Activated naive CD4-positive, alpha-beta T cell treated with anti-CD3 and anti-CD28 coated beads, Interleukin-2, amount 50 U/mL, for 24 hours (primary cell): ENCODE measurements around the gene SGTB.
"Not testable (repeated sequence)": the region's sequence is repeated elsewhere in the genome, so short reads cannot be mapped to it uniquely, and the experiment has no call there.

Experiments used
- H3K27ac Mint-ChIP-seq: one replicate; pipeline ENCODE4 v1.8.0; 2021; ENCODE audit warnings: mild to moderate bottlenecking, mixed read lengths
- H3K27me3 Mint-ChIP-seq: one replicate; pipeline ENCODE4 v1.8.0; 2021; ENCODE audit warnings: mixed read lengths
- H3K36me3 Mint-ChIP-seq: one replicate; pipeline ENCODE4 v1.8.0; 2021; ENCODE audit warnings: mixed read lengths
- H3K4me1 Mint-ChIP-seq: one replicate; pipeline ENCODE4 v1.8.0; 2021; ENCODE audit warnings: mixed read lengths
- H3K4me3 Mint-ChIP-seq: one replicate; pipeline ENCODE4 v1.8.0; 2021; ENCODE audit warnings: mild to moderate bottlenecking, mixed read lengths
- H3K9me3 Mint-ChIP-seq: one replicate; pipeline ENCODE4 v1.8.0; 2021; ENCODE audit warnings: mixed read lengths

Gene SGTB

DNA sequence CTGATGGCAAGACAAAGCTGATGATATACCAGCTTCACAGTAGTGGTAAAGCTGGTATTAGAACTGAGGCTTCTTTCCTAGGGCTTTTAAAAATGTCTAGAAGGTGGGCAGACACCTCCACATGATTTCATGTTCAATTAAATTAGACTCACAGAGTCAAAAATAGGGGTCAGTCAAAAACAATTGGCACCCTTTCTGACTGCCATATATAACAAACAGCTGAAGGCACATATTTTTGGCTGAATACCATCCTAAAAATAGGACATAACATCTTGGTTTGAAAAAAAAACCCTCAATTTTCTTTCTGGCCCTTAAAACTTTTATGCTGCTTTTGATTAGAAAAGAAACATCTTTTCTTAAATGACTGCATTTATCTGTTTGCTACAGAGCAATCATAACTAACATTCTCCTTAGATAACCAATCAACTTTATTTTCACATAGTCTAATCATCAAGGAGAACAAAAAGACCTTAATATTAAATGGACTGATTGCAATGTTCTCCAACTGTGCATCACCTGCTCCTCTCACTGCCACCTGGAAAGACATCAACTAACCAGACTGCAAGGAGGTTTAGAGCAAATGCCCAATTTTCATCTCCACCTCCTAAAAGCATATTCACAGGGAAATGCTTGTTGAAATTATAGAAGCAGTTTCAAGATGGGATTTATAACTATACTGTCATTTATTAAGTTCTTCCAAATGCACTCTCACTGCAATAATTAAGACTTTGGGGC, 3.2 kb downstream of the SGTB start:
- H3K27ac Mint-ChIP-seq, result peak overlapping the region; percentile 88
- peak overlapping the region; percentile 96 for H3K4me3 Mint-ChIP-seq

DNA sequence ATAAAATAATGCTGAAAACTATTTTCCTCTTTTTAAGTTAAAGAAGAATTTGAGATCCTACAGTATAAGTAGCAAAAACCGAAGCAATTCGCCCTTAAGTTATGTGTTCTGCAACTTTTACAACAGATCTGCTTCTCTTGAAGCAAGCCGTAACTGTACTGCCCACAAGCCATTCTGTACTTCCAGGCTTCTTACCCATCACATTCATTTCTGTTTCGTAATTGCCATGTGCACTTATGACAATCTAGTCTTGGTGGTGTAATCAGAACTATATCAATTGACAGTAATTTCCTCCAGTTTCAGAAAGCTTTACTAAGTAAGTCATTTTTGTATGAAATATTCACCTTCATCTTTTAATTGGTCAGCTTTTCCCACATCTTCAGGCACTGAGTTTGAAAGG, 13.8 kb downstream of the SGTB start:
- Mint-ChIP-seq H3K27ac (peak overlapping the region; percentile 52), H3K4me3 (no peak overlapping the region), H3K4me1 (peaks cover 35% of the 10 kb centered on the region), H3K9me3 (no peaks in the 10 kb centered on the region), H3K27me3 (no peaks in the 10 kb centered on the region), H3K36me3 (peaks cover 14% of the 10 kb centered on the region)

More for the DNA sequence above, 3.2 kb downstream of the SGTB start:
- Mint-ChIP-seq H3K9me3 (no peaks in the 10 kb centered on the region), H3K4me1 (peaks cover 26% of the 10 kb centered on the region), H3K36me3 (peaks cover 7% of the 10 kb centered on the region), H3K27me3 (no peaks in the 10 kb centered on the region)

DNA sequence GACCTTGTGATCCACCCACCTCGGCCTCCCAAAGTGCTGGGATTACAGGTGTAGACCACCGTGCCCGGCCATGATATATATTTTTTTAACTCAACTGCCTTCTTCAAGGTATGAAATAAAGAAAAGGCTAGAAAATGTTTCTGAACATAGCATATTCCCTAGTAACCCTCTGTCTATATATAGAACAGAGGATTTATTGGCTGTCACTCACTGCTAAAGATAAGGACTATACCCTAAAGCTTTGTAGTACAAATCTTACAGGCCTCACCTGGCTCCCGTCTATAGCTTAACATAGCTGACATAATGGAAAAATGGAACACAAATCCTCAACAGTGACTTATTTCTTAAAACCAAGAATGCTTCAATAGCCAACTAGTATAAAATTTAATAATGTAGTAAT, 14.2 kb downstream of the SGTB start:
- Mint-ChIP-seq H3K9me3 (no peaks in the 10 kb centered on the region), H3K4me3 (no peak overlapping the region), H3K36me3 (peaks cover 17% of the 10 kb centered on the region), H3K27ac (no peak overlapping the region), H3K27me3 (no peaks in the 10 kb centered on the region), H3K4me1 (peaks cover 30% of the 10 kb centered on the region)

DNA sequence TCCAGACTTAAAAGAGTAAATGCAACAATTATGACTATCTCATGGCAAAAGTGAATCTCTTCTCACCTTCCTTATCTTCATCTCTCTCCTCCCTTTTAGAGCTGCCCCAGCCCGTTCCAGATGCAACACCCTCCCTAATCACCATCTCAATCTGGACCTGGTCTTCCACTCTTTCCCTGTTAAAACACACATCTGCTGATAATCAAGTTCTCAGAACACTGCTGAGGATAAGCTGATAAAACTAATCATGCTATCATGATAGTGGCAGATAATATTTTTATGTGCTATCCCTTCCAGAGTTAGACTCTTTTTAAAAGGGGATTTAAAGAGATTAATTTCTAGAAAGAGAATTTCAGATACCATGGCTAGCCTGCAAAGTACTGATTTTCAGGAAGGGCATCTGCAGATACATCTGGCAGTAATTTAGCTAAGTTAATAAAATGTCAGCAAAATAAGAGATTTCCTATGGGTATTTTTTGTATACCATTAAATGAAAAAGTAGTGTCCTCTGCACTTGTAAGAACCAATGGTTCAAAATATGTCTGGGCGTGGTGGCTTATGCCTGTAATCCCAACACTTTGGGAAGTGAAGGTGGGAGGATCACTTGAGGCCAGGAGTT, 17.2 kb downstream of the SGTB start:
- Mint-ChIP-seq H3K36me3 (peaks cover 11% of the 10 kb centered on the region), H3K9me3 (no peaks in the 10 kb centered on the region), H3K27ac (no peak overlapping the region), H3K4me1 (peaks cover 12% of the 10 kb centered on the region), H3K27me3 (no peaks in the 10 kb centered on the region), H3K4me3 (no peak overlapping the region)

DNA sequence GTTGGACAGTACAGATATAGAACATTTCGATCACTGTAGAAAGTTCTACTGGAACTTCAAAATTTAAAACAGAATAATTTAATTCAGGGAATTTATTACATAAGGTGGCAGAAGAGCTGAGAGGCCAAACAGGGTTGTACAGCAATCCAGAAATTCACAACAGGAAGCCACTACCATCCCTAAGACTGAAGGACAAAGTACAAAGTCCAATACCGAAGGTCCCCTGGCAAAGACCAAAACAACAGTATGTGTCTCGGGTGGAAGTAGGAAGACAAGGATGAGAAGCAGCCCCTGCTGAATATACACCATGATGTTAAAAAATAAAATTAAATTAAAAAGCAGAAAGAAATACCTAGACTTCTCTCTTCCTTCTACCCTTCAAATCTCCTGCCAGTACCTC, 19.9 kb downstream of the SGTB start:
- peaks cover 18% of the 10 kb centered on the region for H3K4me1 Mint-ChIP-seq
- H3K27ac Mint-ChIP-seq, result no peak overlapping the region
- no peaks in the 10 kb centered on the region for H3K9me3 Mint-ChIP-seq
- no peak overlapping the region for H3K4me3 Mint-ChIP-seq
- H3K27me3 Mint-ChIP-seq, result no peaks in the 10 kb centered on the region
- H3K36me3 Mint-ChIP-seq, result peaks cover 18% of the 10 kb centered on the region

DNA sequence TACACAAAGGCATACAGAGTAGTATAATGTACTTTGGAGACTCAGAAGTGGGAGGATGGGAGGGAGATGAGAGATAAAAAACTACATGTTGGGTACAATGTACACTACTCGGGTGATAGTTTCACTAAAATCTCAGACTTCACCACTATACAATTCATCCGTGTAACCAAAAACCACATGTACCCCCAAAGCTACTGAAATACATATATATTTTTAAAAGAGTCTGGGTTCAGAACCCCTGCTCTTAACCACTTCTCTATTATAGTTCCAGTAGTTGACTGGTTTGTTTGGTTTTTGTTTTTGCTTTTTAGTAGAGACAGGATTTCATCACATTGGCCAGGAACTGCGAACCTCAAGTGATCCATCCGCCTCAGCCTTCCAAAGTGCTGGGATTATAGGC, 22.6 kb downstream of the SGTB start:
- Mint-ChIP-seq H3K27ac (no peak overlapping the region), H3K36me3 (peaks cover 17% of the 10 kb centered on the region), H3K4me1 (peaks cover 8% of the 10 kb centered on the region), H3K9me3 (no peaks in the 10 kb centered on the region), H3K27me3 (no peaks in the 10 kb centered on the region), H3K4me3 (no peak overlapping the region)

DNA sequence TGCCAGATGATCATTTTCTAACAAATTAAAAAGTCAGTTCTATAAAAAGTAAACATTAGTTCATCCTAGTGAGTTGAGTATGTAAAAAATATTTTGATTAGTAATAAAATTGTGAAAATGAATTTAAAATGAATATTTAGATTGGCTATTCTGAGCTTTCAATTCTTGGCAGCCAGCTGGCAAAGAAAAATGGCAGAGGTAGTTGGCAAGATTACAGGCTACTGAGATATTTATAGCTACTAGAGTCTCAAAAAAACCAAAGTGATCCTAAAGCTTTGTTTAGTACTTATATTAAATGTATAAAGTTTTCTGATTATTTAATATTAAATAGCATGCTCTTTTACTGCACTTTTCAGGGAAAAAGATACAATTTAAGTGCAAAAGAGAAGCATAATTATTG, 25.0 kb downstream of the SGTB start:
- peaks cover 20% of the 10 kb centered on the region for H3K36me3 Mint-ChIP-seq
- peaks cover 8% of the 10 kb centered on the region for H3K4me1 Mint-ChIP-seq

DNA sequence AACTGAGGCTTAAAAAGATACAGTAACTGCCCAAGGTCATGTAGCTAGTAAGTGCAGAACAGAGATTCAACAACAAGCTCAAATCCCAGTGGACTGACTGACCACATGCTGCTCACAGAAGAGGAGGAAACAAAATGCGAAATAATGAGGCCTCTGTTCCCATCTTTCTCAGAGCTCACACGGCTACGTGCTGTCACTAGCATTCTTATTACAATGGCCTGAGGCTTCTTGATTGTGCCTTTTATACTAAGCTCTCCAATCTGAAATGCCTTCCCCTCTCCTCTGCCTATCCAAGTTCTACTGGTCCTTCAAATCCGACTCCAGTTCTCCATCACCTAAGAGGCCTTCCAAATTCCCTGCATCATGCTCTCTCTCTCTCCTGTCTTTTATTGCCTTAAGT, 26.0 kb downstream of the SGTB start:
- H3K27me3 Mint-ChIP-seq, result no peaks in the 10 kb centered on the region
- peaks cover 11% of the 10 kb centered on the region for H3K4me1 Mint-ChIP-seq
- peaks cover 21% of the 10 kb centered on the region for H3K36me3 Mint-ChIP-seq
- no peak overlapping the region for H3K4me3 Mint-ChIP-seq
- no peaks in the 10 kb centered on the region for H3K9me3 Mint-ChIP-seq
- no peak overlapping the region for H3K27ac Mint-ChIP-seq

More for the DNA sequence above, 25.0 kb downstream of the SGTB start:
- Mint-ChIP-seq H3K27me3 (no peaks in the 10 kb centered on the region), H3K4me3 (no peak overlapping the region), H3K9me3 (no peaks in the 10 kb centered on the region), H3K27ac (no peak overlapping the region)

DNA sequence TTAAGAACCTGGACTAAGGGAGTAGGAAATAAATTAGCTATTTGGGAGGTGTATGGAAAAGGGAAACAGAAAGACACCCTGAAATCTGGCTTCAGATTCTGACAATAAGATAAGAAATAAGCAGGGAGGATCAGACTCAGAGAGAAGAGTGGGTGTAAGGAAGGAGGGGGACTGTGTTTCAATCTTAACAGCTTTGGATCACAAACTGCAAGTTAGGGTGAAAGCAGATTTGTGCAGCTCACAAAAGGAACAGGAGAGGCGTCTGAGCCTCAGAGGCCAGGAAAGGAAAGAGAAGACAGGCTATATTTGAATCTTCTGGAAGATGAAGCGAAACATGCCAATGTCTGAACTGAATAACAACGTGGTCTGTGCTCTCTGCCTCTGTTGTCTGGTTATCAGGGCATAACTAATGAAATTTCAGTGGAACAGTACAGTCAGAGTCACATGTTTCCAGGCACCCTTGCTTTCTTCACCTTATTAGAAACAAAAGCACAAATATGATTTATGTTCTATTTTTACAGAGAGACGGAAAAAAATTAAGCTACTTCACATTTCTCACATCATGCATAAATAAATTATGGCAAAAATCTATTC, 26.6 kb downstream of the SGTB start:
- Mint-ChIP-seq H3K9me3 (no peaks in the 10 kb centered on the region), H3K27ac (no peak overlapping the region), H3K4me1 (peaks cover 14% of the 10 kb centered on the region), H3K27me3 (no peaks in the 10 kb centered on the region), H3K4me3 (no peak overlapping the region), H3K36me3 (peaks cover 25% of the 10 kb centered on the region)

DNA sequence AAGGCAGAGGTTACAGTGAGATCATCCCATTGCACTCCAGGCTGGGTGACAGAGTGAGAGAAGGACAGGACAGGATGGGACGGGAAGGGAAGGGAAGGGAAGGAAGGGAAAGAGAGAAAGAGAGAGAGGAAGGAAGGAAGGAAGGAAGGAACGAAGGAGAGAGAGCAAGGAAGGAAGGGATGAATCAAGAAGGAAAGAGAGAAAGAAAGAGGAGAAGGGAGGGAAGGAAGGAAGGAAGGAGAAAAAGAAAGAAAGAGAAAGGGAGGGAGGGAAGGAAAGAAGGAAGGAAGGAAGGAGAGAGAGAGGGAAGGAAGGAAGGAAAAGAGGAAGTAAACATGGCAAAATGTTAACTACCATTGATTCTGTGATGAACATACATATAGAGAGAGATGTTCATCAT, 28.8 kb downstream of the SGTB start:
- no peaks in the 10 kb centered on the region for H3K27me3 Mint-ChIP-seq
- H3K36me3 Mint-ChIP-seq, result peaks cover 13% of the 10 kb centered on the region
- peaks cover 9% of the 10 kb centered on the region for H3K4me1 Mint-ChIP-seq
- no peaks in the 10 kb centered on the region for H3K9me3 Mint-ChIP-seq
- no peak overlapping the region for H3K4me3 Mint-ChIP-seq
- no peak overlapping the region for H3K27ac Mint-ChIP-seq

DNA sequence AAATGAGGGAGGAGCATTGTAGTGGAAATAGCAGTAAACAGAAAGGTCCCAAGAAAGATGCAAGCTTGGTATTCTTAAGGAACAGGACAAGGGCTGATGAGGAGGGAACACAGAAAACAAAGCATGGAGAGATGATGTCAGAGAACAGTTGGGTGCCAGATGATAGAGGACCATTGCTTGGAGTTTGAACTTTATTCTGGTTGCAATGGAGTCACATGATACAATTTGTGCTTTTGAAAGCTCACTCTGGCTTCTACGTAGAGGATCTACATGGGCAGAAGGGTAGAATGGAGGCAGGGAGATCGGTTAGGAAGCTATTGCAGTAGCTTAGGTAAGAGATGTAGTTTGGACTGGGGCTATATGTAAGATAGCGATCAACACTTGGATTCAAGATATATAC, 39.8 kb downstream of the SGTB start:
- H3K4me3 Mint-ChIP-seq, result no peak overlapping the region
- H3K27ac Mint-ChIP-seq, result no peak overlapping the region
- no peaks in the 10 kb centered on the region for H3K9me3 Mint-ChIP-seq
- H3K4me1 Mint-ChIP-seq, result peaks cover 61% of the 10 kb centered on the region
- H3K36me3 Mint-ChIP-seq, result peaks cover 41% of the 10 kb centered on the region
- no peaks in the 10 kb centered on the region for H3K27me3 Mint-ChIP-seq

DNA sequence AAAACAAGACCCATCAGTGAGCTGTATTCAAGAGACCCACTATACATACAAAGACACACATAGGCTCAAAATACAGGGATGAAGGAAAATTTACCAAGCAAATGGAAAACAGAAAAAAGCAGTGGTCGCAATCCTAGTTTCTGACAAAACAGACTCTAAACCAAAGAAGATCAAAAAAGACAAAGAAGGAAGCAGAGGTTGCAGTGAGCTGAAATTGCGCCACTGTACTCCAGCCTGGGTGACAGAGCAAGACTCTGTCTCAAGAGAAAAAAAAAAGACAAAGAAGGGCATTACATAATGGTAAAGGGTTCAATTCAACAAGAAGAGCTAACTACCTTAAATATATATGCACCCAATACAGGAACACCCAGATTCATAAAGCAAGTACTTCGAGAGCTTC, 45.9 kb downstream of the SGTB start:
- Mint-ChIP-seq H3K27ac (peak overlapping the region; percentile 88), H3K4me3 (peak overlapping the region; percentile 26), H3K36me3 (peaks cover 19% of the 10 kb centered on the region), H3K4me1 (peaks cover 57% of the 10 kb centered on the region)
- not testable (repeated sequence) for H3K9me3 Mint-ChIP-seq, H3K27me3 Mint-ChIP-seq

DNA sequence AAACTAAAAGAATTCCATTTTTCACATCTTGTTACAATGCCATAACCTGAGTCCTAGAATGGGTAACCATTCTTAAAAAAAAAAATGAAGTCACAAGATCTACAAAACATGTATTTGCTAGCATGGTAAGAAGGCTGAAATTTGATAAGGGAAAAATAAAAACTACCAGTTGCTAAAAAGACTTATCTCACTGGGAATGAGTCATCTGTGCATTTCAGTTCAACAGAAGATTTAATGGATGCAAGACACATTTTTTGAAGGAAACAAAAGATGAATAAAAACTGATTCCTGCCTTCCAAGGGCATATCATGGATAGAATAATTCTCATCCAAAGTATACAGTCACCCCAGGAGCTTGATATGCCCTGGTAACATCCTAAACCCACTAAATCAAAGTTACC, 47.2 kb downstream of the SGTB start:
- H3K27ac Mint-ChIP-seq, result peak overlapping the region; percentile 53
- peaks cover 11% of the 10 kb centered on the region for H3K36me3 Mint-ChIP-seq
- H3K4me1 Mint-ChIP-seq, result peaks cover 46% of the 10 kb centered on the region
- no peaks in the 10 kb centered on the region for H3K27me3 Mint-ChIP-seq
- no peaks in the 10 kb centered on the region for H3K9me3 Mint-ChIP-seq
- no peak overlapping the region for H3K4me3 Mint-ChIP-seq

DNA sequence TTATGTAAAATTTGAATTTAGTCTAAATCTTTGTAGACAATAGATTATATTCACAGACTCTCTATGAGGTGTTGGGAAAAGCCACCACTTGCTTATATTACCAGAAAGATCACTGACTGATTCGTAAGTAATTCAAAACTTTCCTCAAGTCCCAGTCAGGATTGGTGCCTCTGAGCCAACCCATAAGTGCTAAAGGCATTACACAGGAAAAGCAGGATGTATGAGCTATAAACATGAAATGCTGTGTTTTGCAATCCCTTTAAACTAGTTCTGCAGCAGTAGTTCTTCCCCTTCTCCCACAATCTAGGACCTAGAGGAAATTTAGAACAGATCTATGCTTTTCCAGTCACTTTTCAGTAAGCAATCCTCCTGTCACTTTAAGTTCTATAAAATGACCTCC, 49.1 kb downstream of the SGTB start:
- peak overlapping the region; percentile 37 for H3K27ac Mint-ChIP-seq
- no peaks in the 10 kb centered on the region for H3K9me3 Mint-ChIP-seq
- H3K36me3 Mint-ChIP-seq, result peaks cover 8% of the 10 kb centered on the region
- no peaks in the 10 kb centered on the region for H3K27me3 Mint-ChIP-seq
- H3K4me1 Mint-ChIP-seq, result peaks cover 31% of the 10 kb centered on the region
- H3K4me3 Mint-ChIP-seq, result no peak overlapping the region

DNA sequence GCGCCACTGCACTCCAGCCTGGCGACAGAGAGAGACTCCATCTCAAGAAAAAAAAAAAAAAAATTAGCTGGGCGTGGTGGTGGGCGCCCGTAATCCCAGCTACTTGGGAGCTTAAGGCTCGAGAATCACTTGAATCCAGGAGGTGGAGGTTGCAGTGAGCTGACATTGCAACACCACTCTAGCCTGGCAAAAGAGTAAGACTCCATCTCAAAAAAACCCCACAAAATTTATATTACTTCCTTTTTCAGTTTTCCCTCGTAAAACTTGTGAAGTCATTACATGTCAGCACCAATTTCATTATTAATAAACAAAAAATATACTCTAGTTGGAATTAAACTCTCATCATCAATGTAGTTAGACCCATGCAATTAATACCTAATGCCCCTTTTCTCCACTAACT, 53.2 kb downstream of the SGTB start:
- H3K9me3 Mint-ChIP-seq, result no peaks in the 10 kb centered on the region
- H3K27me3 Mint-ChIP-seq, result no peaks in the 10 kb centered on the region
- no peak overlapping the region for H3K4me3 Mint-ChIP-seq
- H3K4me1 Mint-ChIP-seq, result peaks cover 5% of the 10 kb centered on the region
- peaks cover 5% of the 10 kb centered on the region for H3K36me3 Mint-ChIP-seq
- no peak overlapping the region for H3K27ac Mint-ChIP-seq

DNA sequence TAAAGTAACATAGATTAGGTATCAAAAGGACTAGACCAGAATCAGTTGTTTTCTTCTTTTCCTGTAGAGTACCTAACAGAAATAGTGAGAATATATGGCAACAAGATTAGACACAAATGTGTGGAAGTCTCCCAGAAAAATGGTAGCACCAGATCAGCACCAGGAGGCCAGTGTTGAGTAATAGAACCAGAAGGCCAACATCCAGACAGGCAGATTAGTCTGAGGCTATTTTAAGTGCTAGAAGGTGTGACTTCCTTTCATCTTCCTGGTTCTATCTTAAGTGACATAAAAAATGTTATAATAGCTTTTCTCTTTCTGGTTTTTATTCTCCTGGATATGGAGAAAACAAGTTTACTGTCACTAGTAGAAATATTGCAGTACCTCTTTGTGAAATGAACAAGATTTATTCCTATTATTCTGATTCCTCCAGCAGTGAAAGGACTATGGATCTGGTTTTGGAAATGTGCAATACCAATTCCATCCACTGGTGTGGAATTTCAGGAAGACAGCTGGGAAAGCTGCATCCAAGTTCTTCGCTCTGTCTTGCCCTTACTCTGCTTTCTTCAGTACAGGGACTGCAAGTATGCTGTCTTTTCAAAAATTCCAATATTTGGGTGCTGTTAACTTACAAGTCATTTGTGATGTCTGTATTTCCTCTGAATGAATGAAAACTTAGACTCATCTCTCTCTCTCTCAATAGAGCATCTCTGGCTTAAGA, 57.9 kb downstream of the SGTB start:
- Mint-ChIP-seq H3K27ac (peak overlapping the region; percentile 56), H3K9me3 (no peaks in the 10 kb centered on the region), H3K4me1 (peaks cover 5% of the 10 kb centered on the region)

More for the DNA sequence above, 57.9 kb downstream of the SGTB start:
- Mint-ChIP-seq H3K4me3 (no peak overlapping the region), H3K36me3 (peaks cover 9% of the 10 kb centered on the region), H3K27me3 (no peaks in the 10 kb centered on the region)
